Activated B cell treated with CpG ODN at 0.5 μM for 24 hours (primary cell): Measurements from ENCODE around the gene RAB26. TPM values are rescaled to one million over a fixed set of nuclear protein-coding genes. Genes with fewer than 3 reads are reported as not detected.

Experiments
- ATAC-seq: fragments of 200-7000 bp; cut with Tn5 transposase; one replicate; pipeline ENCODE4 v1.10.0; 2021; ENCODE audit warnings: low read depth, mild to moderate bottlenecking, moderate library complexity
- CTCF ChIA-PET: fragments of 350-600 bp; sonication (Branson Sonifier 250); formaldehyde crosslinking; loops from one replicate; lab custom pipeline; 2021; ENCODE audit warnings: antibody characterized with exemption; lab: Charles Lee
- POLR2A ChIA-PET: fragments of 350-600 bp; sonication (Branson Sonifier 250); formaldehyde crosslinking; loops from one replicate; lab custom pipeline; 2021; ENCODE audit warnings: antibody characterized with exemption; lab: Charles Lee
- DNase-seq: peaks from one replicate; pipeline ENCODE4 v3.0.0; 2022
- H3K27ac Mint-ChIP-seq: one replicate; pipeline ENCODE4 v1.8.0; 2020; ENCODE audit warnings: mixed read lengths
- H3K27me3 Mint-ChIP-seq: one replicate; pipeline ENCODE4 v1.8.0; 2021; ENCODE audit warnings: mixed read lengths
- H3K36me3 Mint-ChIP-seq: one replicate; pipeline ENCODE4 v1.8.0; 2021; ENCODE audit warnings: low read depth, mixed read lengths
- H3K4me1 Mint-ChIP-seq: one replicate; pipeline ENCODE4 v1.8.0; 2021; ENCODE audit warnings: mixed read lengths
- H3K4me3 Mint-ChIP-seq: one replicate; pipeline ENCODE4 v1.8.0; 2020; ENCODE audit warnings: mild to moderate bottlenecking, mixed read lengths
- H3K9me3 Mint-ChIP-seq: one replicate; pipeline ENCODE4 v1.8.0; 2020; ENCODE audit warnings: mixed read lengths
- intact Hi-C: fragments of 100-400 bp; cut with micrococcal nuclease; formaldehyde crosslinking; loops from one replicate; pipeline ENCODE4 v1.15.1; 2024
- total RNA-seq: library from RNA; stranded (reverse); gene quantifications from 2 replicates; pipeline ENCODE4 v1.2.3, GENCODE V29; 2022
- TF ChIP-seq, protein P1 (sequence below): fragments of 200-600 bp; IDR thresholded peaks from one replicate; pipeline ENCODE4 v1.8.0; 2022; ENCODE audit warnings: antibody characterized with exemption, mild to moderate bottlenecking

The RAB26 gene
- total RNA-seq, 1 donor from 2014 or later = not detected

DNA sequence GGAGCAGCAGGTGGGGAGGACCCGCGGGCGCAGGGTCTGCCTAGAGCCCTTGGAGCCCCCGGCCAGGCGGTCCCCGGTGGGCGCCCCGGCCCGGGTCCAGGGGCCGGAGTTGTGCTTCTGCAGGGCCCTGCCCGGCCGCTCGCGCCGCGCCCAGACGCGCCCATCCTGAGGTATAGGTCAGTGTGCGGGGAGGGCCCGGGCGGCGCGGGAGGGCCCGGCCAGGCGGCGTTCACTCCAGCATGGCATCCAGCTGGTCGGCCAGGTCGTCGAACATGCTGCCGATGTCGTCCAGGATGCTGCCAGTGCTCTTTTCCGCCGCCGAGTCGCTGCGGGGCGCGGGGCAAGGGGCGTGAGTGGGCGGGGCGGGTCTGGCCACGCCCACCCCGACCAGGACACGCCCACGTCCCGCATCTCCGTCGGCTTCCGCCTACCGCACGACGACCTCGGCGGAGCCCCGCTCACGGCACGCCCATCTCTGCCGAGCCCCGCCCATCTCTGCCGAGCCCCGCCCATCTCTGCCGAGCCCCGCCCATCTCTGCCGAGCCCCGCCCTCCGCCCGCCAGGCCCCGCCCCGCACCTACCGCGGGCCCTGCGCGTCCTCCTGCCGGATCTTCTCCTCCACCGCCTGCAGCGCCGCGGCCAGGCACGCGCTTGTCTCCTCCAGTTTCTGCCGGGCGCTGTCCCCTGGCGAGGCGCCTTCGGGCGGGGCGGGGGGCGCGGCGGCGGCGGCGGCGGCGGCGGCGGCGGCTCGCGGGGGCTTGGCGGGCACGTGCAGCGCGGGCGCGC lies 30.1 kb downstream of the RAB26 start:
- Mint-ChIP-seq H3K27ac (no peak overlapping the region), H3K36me3 (peaks cover 29% of the 10 kb centered on the region), H3K9me3 (no peaks in the 10 kb centered on the region), H3K4me3 (no peak overlapping the region), H3K4me1 (peaks cover 2% of the 10 kb centered on the region), H3K27me3 (no peaks in the 10 kb centered on the region)
- ChIA-PET POLR2A (no interaction called here), CTCF (no interaction called here)
- TF ChIP-seq, protein P1, sequence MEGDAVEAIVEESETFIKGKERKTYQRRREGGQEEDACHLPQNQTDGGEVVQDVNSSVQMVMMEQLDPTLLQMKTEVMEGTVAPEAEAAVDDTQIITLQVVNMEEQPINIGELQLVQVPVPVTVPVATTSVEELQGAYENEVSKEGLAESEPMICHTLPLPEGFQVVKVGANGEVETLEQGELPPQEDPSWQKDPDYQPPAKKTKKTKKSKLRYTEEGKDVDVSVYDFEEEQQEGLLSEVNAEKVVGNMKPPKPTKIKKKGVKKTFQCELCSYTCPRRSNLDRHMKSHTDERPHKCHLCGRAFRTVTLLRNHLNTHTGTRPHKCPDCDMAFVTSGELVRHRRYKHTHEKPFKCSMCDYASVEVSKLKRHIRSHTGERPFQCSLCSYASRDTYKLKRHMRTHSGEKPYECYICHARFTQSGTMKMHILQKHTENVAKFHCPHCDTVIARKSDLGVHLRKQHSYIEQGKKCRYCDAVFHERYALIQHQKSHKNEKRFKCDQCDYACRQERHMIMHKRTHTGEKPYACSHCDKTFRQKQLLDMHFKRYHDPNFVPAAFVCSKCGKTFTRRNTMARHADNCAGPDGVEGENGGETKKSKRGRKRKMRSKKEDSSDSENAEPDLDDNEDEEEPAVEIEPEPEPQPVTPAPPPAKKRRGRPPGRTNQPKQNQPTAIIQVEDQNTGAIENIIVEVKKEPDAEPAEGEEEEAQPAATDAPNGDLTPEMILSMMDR = no peak
- intact Hi-C loops = no loop called here
- no peak for DNase-seq
- peak; percentile 59 for ATAC-seq

DNA sequence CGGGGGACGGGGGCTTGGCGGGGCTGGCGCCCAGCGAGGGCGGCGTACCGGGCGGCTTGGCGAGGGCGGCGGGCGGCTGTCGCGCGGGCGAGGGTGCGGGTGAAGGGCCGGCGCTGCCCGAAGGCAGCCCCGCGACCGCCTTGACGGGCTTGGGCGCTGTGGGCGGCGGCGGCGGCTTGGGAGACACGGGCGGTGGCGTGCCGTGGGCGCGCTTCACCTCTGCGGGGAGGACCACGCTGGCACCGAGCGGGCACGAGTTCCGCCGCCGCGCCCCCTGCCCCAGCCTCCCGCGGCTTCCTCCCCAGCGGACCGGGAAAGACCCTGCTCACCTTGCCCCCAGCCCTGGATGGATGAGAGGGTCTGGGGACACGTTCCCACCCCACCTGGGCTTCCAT lies 30.7 kb downstream of the RAB26 start:
- TF ChIP-seq, protein P1 = no peak
- H3K36me3 Mint-ChIP-seq = peaks cover 25% of the 10 kb centered on the region
- CTCF ChIA-PET = no interaction called here

DNA sequence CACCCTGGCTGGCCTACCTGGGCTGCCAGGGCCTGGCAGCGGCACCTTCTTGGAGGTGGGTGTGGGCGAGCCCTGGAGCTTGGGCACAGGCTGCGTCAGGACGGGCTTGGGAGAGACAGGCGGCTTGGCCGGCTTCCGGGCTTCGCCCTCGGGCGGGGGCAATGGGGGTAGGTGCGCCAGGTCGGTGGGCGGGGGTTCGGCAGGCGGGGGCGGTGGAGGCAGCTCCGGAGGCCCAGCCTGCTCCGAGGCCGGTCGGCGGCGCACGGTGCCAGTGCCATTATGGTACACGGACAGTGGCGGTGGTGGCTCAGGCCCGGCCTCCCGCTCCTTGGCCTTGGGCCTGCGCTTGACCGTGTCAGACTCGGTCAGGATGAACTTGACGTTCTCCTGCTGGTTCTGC lies 31.2 kb downstream of the RAB26 start:
- H3K4me3 Mint-ChIP-seq = no peak overlapping the region
- H3K27ac Mint-ChIP-seq = no peak overlapping the region
- H3K27me3 Mint-ChIP-seq = no peaks in the 10 kb centered on the region
- ChIA-PET POLR2A (no interaction called here), CTCF (no interaction called here)
- H3K4me1 Mint-ChIP-seq = peaks cover 4% of the 10 kb centered on the region
- intact Hi-C loops = no loop called here
- ATAC-seq = no peak
- TF ChIP-seq, protein P1 = no peak
- H3K36me3 Mint-ChIP-seq = peaks cover 21% of the 10 kb centered on the region
- DNase-seq = no peak
- H3K9me3 Mint-ChIP-seq = no peaks in the 10 kb centered on the region

More for the DNA sequence above, 30.7 kb downstream of the RAB26 start:
- H3K9me3 Mint-ChIP-seq = no peaks in the 10 kb centered on the region
- H3K4me1 Mint-ChIP-seq = peaks cover 4% of the 10 kb centered on the region
- POLR2A ChIA-PET = no interaction called here
- H3K27me3 Mint-ChIP-seq = no peaks in the 10 kb centered on the region
- no peak for DNase-seq
- ATAC-seq = no peak
- no peak overlapping the region for H3K4me3 Mint-ChIP-seq
- no peak overlapping the region for H3K27ac Mint-ChIP-seq
- intact Hi-C loops = no loop called here

DNA sequence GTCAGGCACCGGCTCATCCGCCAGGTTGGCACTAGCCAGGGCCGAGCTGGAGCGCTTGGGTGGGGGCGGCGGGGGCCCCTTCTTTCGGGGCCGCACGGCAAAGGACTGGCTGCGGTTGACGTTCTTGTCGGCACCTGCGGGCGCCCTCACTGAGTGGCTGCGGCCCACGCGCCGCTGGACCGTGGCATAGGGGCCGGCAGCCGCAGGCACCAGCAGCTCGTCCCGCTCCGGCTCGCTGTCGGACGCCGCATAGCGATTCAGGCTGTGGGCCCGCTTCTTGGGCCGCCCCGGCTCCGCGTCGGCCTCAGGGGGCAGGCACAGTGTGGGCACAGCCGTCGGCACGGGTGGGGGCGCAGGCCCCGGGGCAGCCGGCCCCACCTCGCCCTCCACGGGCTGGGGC lies 32.0 kb downstream of the RAB26 start:
- Mint-ChIP-seq H3K4me3 (no peak overlapping the region), H3K36me3 (peaks cover 16% of the 10 kb centered on the region), H3K9me3 (no peaks in the 10 kb centered on the region), H3K4me1 (peaks cover 4% of the 10 kb centered on the region), H3K27me3 (no peaks in the 10 kb centered on the region), H3K27ac (no peak overlapping the region)
- ATAC-seq = no peak
- TF ChIP-seq, protein P1 = no peak
- ChIA-PET CTCF (no interaction called here), POLR2A (no interaction called here)
- intact Hi-C loops = no loop called here
- no peak for DNase-seq

DNA sequence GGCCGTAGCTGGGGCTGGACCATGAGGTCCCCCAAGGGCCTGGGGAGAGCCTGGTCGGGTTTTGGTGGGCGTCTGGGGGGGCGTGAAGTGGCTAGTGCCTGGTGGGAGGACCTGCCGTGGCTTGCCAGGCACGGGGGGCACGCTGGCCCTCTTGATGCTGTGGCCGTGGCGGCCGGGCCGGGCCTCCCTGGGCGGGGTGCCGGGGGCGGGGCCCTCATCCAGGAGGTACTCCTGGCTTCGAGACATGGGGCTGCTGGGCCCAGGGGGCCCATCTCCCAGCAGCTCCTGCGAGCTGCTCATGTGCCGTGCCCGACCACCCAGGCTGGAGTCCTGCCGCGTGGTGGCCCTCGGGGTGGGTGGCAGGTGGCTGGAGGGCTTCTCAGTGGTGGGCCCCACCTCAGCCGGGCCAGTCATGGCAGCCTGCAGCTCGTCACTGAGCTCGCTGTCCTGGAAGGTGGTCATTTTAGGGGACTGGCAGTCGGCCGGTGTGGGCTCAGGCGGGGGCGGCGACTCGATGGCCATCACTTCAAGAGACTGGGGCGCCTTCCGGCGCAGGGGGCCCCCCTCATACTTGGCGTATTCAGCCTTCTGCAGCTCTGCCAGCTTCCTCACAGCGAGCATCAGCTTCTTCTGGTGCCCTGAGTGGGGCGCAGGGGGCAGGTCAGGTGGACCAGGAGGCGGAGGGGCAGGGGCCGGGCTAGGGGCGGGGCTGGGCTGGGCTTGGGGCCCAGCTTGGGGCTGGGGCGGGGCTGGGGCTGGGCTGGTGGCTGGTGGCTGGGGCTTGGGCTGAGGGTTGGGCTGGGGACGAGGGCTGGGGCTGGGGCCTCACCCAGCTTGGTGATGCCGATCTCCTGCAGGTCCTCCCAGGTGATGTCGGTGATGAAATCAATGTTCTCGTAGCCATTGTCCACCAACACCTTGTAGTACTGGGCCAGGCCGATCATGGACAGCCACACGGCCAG lies 32.8 kb downstream of the RAB26 start:
- ChIA-PET CTCF (no interaction called here), POLR2A (interaction anchor here (1.2 kb wide), 1 partner anchor 26 kb away, joined by 3 read pairs; the partner anchor contains the start of gene TRAF7)
- Mint-ChIP-seq H3K4me1 (peaks cover 4% of the 10 kb centered on the region), H3K27ac (no peak overlapping the region), H3K4me3 (no peak overlapping the region), H3K36me3 (peaks cover 9% of the 10 kb centered on the region), H3K9me3 (no peaks in the 10 kb centered on the region), H3K27me3 (no peaks in the 10 kb centered on the region)
- no peak for ATAC-seq
- TF ChIP-seq, protein P1 = no peak
- intact Hi-C loops = no loop called here
- no peak for DNase-seq
